Activated T-cell treated with anti-CD3 and anti-CD28 coated beads for 48 hours (primary cell): ENCODE results near the gene SUV39H2.
A peak's percentile ranks its signal among the peaks of the same experiment; 100 is the strongest.
"Not testable (repeated sequence)": the region's sequence is repeated elsewhere in the genome, so short reads cannot be mapped to it uniquely, and the experiment has no call there.

Experiments used
- DNase-seq: peaks from one replicate; pipeline ENCODE4 v3.0.0-alpha.2; 2020; ENCODE audit warnings: low read depth

Gene SUV39H2

DNA sequence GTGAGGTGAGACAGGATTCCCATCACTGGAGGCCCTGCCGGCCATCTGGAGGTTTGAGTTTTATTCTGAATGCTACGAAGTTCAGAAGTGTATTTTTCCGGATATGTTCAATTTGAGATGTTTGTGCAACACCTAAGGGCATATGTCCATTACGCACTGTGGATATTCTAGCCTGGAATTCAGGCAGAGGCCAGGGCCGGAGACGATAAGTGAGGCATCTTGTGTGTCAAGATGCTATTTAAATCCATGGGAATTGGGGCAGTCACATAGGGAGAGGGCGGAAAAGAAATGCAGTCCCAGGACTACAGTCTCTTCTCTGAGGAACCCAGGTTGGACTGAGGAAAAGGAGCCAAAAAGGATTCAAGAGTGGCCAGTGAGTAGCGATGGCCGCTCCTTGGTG, 1.9 kb upstream of the SUV39H2 start:
- DNase-seq: no peak

DNA sequence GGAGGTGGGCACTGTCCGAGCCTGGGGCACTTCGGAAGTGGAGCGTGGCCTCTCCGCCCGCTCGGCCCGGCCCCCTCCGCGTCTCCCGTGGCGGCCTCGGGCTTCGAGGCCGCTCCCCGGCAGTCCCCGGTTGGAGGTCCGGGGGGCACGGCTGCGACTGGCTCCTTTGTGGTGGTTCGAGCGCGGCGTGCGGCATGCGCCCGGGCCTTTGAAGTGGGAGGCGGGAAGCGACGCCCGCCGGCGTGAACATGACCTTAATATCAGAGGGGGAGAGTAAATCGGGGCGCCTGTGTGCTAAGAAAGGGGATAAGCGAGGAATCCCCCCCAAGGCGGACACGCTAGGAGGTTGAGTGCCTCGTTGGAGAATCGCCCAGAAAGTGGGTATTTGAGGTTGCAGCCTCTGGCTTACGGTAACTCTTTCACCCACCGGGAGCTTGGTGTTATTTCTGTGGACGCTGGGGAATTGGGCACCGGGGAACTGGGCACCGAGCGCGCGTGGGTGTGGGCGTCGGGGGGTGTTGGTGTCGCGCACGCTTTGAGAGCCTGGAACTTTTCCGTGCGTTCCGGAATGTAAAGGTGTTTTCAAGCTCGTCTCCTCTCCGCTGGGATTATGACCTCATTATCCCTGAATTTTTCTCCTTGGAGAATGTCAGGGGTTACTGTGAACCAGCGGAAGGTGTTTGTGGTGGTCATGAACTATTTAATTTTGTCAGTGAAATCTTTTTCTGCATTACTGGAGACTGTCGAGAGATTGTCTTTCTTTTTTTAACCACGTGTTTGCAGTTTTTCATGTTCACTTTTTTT, 660 bp downstream of the SUV39H2 start:
- DNase-seq: peak; percentile 32

DNA sequence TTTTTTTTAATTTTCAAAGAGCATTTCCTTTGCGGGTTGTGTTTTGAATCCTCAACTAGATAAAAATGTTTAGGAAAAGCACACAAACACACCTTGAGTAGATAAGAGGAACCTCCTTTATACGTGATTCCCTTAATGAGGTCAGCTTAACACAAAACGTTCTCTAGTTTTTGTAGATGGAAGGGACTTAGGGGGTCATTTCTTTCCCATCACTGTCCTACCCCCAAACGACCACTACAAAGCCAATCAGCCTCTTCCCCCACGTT, 1.2 kb downstream of the SUV39H2 start:
- no peak for DNase-seq

DNA sequence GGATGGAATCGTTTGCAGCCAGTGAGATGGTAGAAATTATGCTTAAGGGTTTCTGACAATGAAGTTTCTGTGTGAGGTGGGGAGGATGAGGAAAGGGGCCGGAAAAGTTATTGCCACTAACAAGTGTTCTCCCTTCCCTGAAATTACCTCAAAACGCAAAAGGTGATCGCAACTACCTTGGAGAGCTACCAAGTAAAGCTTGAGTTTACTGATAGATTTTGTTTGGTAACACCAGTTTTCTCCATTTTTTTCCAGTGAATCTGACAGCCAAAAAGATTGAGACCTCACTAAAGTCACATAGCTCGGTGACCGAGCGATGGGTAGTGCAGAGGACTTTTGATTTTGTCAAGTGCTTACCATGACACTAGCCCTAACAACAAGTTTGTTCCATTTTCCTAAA, 1.6 kb downstream of the SUV39H2 start:
- DNase-seq: no peak

DNA sequence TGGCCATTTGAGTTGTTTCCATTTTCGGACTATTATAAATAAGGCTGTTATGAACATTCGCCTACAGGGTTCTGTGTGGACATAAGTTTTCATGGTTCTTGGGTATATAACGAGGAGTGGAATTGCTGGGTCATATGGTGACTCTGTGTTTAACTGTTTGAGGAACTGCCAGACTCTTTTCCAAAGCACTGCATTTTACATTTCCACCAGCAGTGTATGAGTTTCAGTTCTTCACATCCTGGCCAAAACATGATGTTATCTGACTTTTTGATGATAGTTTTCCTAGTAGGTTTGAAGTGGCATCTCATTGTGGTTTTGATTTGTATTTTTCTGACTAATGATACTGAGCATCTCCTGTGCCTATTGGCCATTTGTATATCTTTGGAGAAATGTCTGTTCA, 5.4 kb downstream of the SUV39H2 start:
- no peak for DNase-seq

DNA sequence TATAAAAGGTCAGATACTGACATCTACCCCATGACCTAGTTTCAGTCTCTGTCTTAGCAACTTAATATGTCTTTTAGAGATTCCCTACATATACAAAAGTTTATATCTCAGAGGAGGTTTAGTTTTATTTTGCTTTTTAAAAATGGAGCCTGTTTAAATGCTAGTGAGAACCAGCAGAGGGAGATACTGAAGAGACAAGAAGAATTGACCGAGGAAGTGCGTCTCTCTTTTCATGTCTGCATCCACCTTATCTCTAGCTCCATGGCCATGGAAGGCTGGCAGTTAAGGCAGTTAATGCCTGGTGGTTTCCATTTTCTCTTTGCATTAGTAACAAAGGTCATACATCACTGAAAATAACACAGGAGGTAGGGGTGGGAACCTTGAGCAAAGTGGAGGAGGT, 10.7 kb downstream of the SUV39H2 start:
- DNase-seq: no peak

DNA sequence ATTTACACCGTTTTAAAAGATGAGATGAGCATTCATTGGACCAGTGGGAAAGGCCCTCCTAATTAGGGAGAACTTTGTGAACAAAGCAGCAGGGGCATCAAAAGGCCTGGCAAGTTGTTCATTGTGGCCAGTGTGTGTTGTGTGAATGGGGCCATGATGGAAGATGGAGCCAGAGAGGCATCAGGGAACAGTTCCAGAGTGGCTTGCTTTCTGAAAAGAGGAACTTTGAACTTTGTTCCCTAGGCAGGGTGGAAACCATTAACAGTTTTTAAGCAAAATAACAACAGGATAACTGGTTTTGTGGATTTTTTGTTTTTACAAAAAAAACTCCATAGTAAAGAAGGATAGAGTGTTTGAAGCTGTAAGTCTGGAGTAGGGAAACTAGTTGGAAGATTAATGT, 12.5 kb downstream of the SUV39H2 start:
- no peak for DNase-seq

DNA sequence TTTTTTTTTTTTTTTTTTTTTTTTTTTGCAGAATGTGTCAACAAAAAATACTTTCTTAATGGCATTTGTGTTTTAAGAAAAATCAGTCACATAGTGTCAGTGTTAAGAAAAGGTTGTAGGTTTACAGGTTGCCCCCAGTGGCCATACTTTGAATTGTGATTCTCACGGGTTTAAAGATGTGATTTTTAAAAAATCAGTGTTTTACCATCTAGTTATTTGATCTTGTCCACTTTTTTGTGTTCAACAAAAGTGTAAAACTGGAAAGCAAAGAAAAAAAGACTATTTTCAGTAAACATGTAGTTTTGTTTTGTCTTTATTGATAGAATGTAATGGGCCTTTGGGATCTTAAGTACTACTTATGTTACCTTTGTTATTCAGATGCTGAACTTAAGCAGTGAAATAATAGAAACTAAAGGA, 25.7 kb downstream of the SUV39H2 start:
- DNase-seq: no peak

DNA sequence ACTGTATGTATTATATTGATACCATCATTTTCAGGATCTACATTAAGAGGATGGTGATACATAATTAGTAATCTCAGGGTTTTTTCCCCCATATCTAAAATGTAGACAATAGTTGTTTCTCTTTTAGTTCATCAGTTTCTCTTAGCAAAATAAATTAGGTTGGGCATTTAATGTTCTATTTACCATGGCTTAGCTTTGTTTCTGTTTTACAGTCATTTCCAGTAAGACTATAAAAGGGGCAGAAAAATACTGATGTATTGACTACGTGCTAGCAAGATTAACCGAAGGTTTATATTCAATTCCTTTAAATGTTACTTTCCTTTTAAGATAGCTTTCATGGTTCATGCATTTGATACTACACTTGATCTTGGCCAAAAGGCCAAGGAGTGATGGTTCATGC, 26.2 kb downstream of the SUV39H2 start:
- DNase-seq: no peak

DNA sequence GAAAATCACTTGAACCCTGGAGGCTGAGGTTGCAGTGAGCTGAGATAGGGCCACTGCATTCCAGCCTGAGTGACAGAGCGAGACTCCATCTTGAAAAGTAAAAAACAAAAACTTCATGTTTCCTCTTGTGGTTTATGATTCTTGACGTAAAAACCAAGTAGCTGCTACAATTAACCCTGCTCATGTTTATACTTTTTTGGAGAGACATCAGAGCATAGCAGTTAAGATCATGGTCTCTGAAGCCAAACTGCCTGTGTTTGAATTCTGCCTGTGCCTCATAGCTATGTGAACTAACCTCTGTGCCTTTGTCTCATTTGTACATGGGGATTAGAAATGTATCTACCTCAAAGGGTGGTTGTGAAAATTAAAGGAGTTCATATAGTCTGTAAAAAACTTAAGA, 27.2 kb downstream of the SUV39H2 start:
- DNase-seq: no peak

DNA sequence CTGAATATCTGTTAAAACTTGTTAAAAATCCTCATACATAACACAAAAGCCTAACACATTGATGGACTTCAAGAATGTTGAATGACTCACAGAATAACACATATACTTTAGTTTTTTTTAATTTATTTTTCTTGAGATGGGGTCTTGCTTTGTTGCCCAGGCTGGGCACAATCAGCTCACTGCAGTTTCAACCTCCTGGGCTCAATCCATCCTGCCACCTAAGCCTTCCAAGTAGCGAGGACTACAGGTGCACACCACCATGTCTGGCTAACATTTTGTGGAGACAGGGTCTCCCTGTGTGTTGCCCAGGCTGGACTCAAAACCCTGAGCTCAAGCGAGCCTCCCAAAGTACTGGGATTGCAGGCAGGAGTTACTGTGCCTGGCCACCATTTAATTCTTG, 28.1 kb downstream of the SUV39H2 start:
- no peak for DNase-seq

DNA sequence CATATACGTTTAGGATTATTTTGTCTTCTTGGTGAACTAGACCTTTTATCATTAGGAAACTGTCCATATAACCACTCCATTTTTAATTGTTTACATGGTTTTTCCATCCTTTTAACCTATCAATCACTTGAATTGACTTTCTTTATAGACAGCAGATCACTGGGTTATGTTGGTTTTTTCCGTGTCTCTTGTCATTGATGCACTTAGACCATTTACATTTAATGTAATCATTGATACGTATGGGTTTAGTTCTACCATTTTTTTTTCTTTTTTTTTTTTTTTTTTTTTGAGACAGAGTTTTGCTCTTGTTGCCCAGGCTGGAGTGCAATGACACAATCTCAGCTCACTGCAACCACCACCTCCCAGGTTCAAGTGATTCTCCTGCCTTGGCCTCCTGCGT, 28.9 kb downstream of the SUV39H2 start:
- DNase-seq: not testable (repeated sequence)

DNA sequence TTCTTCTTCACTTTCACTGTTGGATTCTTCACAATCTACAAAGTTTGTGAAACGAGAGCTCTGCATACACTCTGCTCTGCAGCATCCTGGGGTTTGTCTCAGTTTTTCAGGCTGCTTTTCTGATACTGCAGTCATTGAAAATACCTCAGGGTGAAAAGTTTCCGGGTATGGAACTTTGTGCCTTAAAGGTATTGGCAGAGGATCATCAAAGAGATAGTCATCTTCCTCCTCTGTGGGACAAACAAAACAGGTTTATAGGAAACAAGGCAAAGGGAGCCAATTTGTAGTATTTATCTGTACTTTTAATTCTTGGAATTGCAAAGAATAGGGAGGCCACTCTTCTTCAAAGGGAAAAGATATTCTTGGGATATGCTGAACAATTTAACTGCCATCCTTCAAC, 30.4 kb downstream of the SUV39H2 start:
- no peak for DNase-seq

DNA sequence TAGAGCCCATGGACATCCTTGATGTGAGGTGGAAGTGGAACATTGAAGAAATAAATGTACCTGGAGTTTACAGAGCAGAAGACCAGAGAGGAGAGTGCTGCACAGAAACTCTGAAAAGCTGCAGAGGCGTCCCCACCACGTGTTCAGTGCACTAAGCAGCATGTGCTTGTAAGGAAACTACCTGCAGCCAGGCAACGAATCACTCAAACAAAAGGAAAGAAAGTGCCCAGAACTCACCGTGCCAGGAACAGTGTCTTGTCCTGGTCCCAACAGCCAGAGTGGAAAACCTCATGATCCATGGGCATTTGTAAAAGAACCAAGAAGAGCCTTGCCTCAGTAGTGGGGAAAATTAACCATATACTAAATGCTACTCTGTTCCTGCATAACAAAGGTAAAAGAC, 32.3 kb downstream of the SUV39H2 start:
- no peak for DNase-seq

DNA sequence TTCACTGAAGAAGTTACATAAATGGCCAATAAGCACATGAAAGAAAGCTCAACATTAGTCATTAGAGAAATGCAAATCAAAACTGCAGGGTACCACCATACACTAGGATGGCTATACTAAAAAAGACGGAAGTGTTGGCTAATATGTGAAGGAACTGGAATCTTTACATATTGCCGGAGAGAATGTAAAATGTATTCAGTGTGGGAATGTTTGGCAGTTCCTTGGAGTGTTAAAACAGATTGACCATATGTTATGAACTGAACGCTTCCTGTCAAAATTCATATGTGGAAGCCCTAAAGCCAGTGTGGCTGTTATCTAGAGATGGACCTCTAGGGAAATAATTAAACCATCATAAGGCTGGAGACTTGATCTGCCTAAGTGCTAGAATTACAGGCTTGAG, 33.1 kb downstream of the SUV39H2 start:
- DNase-seq: no peak

DNA sequence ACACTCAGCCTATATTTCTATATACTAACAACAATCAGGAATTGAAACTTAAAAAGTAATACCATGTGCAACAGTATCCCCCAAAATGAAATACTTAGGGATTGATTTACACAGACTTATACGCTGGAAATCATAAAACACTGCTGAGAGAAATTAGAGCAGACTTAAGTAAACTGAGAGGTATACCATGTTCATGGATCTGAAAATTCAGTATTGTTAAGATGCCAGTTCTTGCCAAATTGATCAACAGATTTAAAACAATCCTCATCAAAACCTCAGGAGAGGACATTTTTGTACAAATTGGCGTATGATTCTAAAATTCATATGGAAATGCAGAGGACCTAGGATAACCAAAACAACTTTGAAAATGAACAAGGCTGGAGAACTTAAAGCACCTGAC, 37.9 kb downstream of the SUV39H2 start:
- no peak for DNase-seq

DNA sequence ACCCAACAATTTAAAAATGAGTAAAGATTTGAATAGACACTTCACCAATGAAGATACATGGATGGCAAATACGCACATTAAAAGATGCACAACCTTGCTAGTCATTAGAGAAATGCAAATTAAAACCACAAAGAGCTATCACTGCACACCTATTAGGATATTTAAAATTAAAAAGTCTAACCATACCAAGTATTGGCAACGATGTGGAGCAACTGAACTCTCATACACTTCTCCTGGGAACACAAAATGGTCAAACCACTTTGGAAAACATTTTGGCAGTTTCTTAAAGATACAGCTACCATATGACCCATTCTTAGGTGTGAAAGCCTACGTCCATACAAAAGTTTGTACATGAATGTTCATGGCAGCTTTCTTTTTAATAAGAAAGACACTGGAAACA, 39.2 kb downstream of the SUV39H2 start:
- DNase-seq: no peak

DNA sequence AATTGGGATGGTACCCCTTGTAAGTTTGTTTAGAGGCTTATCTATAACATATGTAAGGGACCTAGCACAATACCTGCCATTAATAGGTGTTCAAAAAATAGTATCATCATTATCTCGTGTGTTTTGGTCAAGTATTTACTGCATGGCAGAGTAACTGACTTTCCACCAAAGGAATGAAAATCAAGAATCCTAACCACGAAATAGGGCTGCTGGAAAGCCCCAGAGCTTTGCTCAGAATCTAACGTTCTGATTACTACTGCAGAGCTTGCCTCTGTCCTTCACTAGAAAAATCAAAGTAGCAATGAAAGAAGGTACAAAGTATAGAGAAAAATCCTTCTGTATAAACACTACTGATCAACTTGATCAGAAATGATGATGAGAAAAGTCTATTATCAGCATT, 40.3 kb downstream of the SUV39H2 start:
- DNase-seq: no peak

DNA sequence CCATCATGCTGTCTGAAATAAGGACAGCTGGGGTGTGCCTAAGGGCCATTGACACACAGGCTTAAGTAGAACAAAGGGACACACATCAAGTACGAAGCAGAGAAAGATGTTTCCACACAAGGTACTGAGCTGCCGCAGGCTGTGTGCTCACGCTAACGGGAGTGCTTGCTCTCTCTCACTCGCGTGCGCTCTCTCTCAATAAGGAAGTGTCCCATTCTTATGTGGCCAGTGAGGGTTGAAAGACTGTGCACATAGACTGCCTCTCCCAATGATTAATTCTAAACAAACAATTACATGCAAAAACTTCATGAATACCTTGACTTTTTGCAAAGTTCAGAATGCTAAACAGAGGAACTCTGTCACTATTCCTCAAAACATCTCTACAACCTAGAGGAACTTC, 45.3 kb downstream of the SUV39H2 start:
- DNase-seq: no peak

DNA sequence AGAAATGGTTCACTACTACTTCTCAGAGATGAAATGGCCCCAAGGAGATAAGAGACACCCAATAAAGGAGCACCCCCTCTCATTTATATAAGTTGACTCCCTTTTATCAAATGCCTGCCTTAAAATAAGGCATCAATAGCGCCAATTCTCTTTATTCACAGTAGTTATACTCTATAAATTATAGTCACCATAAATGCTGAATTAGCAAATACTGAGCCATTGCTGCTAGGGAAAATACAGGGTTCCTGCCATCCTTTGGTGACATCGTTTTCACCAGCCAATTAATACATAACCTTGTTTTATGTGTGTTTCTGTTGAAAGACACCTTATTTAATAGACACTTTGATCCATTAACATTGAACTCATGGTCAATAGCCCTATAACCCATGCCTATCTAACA, 46.6 kb downstream of the SUV39H2 start:
- DNase-seq: no peak

DNA sequence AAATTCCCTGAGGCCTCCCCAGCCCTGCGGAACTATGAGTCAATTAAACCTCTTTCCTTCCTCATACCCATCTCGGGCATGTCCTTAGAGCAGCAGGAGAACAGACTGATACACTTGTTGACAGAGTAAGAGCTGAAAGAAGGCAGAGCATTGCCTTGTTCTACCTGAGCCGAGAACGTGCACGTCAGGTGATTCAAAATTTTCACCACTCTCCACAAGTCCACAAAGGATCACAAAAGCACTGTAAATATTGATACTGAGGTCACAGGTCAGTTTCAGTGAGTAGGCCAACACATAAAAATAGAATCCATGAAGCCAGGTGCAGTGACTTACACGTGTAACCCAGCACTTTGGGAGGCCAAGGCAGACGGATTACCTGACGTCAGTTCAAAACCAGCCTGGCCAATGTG, 47.4 kb downstream of the SUV39H2 start:
- no peak for DNase-seq

DNA sequence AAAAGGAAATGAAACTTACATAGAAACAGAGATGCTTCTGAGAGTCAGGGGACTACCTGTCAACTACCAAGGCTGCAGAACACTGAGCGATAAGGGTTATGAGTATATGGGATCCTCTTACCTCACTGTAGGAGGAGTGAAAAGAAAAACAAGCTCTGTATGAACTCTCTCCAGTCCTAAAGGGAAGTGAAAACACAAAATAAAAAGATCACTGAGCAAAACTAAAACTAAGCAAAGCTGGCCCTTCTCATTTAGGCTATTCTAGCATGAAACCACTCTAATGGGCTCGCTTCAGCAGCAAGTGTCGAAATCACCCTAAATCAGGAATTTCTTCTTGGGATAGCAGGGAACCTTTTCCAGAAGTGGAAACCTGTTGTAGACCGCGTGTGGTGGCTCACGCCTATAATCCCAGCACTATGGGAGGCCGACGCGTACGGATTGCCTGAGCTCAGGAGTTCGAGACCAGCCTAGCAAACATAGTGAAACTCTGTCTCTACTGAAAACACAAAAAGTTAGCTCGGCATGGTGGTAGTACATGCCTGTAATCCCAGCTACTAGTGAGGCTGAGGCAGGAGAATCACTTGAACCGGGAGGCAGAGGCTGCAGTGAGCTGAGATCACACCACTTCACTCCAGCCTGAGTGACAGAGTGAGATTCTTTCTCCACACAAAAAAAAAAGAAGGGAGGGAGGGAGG, 48.2 kb downstream of the SUV39H2 start:
- no peak for DNase-seq

DNA sequence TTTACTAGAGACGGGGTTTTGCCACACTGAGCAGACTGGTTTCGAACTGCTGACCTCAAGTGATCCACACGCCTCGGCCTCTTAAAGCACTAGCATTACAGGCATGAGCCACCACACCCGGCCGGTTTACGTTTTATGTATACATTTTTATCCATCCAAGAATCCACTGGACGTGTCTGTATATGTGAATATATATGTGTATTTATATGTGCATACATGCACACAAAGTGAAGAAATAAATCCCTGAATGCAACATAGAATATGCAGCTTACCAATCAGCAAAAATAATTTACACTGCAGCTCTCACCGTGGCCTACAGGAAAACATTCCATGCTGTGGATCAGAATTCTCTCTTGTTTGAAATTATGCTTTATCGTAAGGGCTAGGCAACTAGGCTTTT, 51.9 kb downstream of the SUV39H2 start:
- no peak for DNase-seq

DNA sequence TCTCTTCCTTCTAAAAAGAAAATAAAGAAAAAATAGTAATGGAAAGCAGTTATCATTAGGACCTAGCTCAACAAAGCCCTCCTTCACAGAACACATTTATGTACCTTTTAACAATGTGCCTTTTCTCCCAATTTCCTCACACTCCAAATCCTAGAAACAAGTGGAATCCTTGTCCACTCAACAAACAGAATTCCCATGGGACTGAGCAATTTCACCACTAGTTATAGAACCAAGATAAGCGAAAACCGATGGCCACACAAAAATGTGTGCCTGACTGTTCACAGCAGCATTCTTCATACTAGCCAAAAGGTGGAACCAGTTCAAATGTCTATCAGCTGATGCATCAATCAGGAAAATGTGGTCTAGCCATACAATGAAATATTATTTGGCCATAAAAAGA, 57.9 kb downstream of the SUV39H2 start:
- DNase-seq: no peak
